Measurements from ENCODE around the gene LAP3.
A peak's percentile ranks its signal among the peaks of the same experiment; 100 is the strongest.
"Not testable (repeated sequence)": the region's sequence is repeated elsewhere in the genome, so short reads cannot be mapped to it uniquely, and the experiment has no call there.

LAP3 gene

DNA sequence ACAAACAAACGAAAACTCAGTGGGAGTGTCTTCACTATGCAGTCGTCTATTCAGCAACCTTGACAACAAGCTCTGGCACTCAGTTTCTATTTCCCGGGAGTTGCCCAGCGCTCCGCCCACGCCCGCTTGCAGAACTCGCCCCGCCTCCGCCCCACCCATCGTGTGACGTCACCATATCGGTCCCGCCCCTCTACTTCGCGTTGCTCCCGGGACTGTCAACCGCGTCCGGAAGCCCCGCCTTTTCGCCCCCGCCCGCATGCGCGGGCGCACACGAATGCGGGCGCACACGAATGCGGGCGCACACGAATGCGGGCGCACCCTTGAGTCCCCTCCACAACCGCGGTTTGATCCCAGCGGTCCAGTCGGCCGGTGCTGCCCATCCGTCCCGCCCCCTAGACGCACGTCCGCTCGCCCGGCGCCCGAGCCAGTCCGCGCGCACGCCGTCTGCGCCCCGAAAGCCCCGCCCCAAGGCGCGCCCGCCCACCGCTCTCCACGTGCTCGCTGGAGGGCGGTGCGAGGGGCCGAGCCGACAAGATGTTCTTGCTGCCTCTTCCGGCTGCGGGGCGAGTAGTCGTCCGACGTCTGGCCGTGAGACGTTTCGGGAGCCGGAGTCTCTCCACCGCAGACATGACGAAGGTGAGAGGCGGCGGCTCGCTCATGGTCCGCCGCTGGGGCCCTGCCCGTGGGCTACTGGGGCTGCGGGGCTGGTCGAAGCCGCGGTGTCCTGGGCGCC is at the start of gene LAP3:
LAP3 (plus strand) TSS at position 267 of the 733 bp plus-strand sequence; CDS start at position 535, 268 bp downstream.
- peak; percentile 86 for DNase-seq

DNA sequence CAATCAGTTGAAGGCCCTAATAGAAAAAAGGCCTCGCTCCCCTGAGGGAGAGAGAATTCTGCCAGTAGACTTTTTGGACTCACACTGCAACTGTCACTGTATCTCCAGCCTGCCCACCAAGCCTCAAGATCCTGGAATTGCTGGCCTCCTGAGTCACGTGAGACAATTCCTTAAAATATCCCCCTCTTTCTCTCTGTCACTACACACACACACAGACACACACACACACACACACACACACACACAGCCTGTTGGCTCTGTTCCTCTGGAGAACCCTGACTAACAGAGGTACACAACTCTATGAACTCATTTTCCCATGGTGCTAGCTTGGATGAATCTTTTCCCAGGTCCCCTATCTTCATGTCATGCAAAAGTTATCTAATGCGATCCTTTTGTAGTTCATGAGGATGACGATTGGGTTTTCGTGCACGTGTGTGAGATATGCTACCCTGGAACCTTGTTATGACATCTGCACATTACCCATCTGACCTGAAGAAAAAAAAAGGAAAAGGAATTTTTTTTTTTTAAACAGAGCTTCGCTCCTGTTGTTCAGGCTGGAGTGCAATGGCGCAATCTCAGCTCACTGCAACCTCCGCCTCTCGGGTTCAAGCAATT is 48.3 kb upstream of the LAP3 start:
- DNase-seq, result no peak

DNA sequence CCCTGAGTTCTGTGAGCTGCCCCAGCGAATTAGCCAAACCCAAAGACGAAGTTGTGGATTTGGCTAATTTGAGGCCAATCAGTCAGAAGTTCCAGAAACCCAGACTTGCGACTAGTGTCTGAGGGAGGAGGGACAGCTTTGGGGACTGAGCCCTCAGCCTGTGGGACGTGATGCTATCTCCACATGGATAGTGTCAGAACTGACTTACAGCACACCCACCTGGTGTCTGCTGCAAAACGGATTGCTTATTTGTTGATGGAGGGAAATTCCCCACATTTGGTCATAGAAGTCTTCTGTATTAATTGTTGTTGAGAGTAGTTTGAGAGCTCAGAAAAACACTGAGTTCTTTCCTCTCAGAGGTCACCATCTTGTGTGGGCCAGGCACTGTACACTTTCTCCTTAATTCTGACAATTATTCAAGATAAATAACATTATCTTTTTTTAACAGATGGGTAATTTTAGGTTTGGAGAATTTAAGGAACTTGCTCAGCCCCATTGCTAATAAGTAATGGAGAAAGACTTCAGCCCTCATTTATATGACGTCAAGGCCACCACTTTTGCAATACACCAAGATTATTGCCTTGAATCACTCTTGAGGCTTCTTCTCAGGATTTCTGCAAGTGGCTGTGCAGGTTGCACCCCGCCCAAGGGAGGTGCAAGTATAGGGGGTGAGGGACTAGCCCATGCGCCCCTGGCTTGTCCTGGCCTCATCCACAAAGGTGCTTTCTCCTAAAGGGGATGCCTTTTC is 45.3 kb upstream of the LAP3 start:
- no peak for DNase-seq

DNA sequence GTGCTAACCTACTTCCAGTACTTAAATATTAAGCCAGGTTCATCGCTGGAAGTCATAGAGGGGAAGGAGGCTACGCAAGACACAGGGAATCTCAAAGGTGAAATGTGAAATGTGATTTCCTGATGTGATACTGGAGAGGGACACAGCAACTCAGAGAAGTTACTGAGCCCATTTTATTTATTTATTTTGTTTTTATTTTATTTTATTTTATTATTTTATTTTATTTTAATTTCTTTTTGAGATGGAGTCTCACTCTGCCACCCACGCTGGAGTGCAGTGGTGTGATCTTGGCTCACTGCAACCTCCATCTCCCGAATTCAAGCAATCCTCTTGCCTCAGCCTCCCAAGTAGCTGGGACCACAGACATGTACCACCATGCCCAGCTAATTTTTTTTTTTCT is 42.3 kb upstream of the LAP3 start:
- DNase-seq, result no peak

DNA sequence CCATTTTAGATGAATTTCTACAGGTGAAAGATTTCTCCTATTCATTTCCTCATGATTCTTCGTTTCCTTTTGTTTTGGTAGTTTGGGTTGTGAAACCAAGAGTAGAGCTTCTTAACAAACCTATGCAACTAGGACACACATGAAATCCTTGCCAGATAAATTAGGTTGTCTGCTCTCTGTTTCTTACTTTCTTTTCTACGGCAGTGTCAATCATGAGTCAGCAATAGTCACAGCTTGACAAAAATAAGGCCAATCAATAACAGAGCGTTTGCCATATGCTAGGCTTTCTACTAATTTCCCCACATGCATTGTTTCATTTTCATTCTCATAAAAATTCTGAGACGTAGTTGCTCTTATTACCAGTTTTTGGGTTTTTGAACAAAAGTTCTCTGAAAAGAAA is 41.8 kb upstream of the LAP3 start:
- DNase-seq, result no peak

DNA sequence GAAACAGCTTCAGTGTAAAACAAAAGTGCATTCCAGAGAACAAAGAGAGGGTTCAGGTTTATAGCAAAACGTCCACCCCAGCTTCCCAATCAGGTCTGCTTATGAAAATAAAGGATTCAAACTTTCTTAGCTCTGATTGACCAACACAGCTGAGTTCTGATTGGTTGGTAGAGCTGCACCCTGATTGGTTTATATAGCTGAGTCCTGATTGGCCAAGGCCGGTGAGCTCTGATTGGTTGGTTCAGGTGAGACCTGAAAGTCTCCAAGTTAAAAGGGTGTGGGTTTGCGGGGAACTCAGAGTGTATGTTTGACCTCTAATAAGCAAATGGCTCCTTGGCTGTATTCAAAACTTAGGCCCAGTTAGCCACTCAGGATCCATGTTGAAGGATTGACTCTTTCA is 41.1 kb upstream of the LAP3 start:
- no peak for DNase-seq

DNA sequence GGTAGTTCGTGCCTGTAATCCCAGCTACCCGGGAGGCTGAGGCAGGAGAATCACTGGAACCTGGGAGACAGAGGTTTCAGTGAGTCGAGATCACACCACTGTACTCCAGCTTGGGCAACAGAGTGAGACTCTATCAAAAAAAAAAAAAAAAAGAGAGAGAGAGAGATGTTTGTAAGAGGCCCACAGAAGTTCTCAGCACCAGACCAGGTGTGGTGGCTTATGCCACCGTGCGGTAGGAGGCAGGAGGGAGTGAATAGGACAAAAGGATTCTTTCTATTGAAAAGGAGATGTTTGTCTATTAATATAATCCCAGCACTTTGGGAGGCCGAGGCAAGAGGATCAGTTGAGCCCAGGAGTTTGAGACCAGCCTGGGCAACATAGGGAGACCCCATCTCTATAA is 39.9 kb upstream of the LAP3 start:
- DNase-seq, result not testable (repeated sequence)

DNA sequence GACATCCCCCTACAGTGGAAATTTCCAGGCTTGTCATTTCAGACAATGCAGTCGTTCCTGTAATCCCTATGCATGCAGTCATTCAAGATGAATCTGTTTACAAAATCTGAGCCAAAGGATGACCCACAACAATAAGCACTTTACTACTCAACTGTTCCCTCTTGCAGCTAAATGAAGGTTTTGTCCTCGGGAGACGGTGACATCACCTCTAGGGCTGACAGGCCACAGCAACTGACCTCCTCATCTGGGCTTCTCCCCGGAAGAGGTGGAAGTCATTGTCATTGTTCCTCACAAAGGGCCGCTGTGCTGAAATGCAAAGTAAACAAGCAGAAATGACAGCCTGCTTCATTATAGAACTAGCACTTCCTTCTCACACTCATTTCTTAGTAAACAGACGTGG is 32.8 kb upstream of the LAP3 start:
- no peak for DNase-seq

DNA sequence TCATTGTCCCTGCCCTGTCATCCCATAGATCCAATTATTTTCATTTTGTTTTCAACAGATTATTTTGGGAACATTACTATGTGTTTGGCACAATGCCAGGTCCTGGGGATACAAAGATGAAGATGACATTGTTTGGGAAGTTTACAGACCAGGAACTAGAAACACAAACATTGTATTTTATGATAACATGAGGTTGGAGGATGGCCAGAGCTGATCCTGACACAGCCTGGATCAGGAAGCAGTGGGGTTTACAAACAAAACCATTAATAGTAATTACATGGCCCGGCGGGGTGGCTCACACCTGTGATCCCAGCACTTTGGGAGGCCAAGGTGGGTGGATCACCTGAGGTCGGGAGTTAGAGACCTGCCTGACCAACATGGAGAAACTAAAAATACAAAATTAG is 32.2 kb upstream of the LAP3 start:
- no peak for DNase-seq

DNA sequence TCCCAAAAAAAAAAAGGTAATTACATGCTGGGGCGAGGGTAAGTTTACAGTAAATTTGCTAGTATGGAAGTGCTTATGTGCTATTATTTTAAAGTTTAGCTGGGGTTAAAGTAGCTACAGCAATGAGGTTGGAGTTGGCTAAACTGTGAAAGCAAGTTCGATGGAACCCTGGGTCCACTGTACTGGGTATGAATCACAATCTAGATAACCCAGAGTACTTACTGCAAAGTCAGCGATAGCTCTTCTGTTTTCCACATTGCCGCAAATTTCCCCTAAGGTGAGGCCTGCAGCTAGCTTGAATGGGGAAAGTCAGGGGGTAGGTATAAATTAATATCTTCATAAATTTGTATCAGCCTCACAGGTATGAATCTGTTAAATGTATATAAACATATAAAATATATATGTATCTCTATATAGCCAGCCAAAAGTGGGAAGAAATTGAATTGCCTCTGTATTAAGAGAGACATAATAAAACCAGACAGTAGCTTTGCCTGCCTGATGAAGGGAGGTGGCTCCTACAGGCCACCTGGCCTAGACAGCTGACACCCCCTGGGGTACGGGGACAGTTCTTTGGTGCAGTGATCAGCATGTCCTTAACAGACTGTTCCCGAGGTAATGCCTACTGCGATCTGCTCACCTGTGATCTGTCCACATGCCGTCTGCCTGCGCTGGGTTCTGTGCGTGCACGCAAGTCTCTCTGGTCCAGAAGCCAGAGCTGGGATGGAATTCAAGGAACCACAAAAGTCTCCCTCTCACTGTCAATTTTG is 31.4 kb upstream of the LAP3 start:
- DNase-seq, result no peak

DNA sequence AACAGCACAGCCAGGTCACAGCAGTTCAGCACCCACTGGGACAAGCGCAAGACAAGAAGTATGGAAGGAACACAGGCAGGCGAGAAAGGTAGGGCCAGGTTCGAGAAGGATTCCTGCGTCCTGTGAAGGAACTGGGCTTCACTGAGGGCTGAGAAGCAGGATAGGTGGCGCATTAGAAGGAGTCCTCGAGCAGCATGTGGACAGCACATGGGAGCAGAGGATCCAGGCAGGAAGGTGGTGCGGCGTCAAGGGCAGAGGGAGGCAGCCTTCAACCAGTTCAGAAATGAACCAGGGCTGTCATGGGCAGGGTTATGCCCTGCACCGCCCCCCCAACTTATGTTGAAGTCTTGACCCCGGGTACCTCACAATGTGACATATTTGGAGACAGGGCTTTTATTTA is 30.8 kb upstream of the LAP3 start:
- no peak for DNase-seq

DNA sequence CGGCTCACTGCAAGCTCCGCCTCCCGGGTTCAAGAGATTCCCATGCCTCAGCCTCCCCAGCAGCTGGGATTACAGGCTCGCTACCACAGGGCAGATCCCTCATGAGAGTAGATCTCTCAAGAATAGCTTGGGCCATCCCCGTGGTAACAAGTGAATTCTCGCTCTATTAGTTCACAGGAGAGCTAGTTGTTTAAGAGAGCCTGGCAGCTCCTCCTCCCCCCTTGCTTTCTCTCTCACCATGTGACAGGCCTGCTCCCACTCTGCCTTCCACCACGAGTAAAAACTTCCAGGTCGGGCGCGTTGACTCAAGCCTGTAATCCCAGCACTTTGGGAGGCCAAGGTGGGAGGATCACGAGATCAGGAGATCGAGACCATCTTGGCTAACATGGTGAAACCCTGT is 30.3 kb upstream of the LAP3 start:
- DNase-seq, result no peak

DNA sequence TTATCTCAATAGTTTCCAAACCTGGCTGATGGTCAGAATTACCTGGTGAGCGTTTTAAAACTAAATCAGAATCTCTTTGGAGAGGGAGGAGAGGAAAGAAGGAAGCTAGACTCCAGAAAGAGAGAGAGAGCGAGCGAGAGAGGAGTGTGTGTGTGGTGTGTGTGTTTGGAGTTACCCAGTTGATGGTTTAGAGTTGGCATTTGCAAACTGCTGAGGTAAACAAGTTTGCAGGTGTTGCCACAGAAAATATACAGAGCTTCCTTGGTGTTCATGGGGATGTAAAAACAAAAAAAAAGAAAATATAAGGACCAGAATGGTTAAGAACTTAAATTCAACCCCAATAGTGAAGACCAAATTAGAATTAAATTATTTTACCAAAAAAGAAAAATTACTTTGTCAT is 26.4 kb upstream of the LAP3 start:
- DNase-seq, result no peak

DNA sequence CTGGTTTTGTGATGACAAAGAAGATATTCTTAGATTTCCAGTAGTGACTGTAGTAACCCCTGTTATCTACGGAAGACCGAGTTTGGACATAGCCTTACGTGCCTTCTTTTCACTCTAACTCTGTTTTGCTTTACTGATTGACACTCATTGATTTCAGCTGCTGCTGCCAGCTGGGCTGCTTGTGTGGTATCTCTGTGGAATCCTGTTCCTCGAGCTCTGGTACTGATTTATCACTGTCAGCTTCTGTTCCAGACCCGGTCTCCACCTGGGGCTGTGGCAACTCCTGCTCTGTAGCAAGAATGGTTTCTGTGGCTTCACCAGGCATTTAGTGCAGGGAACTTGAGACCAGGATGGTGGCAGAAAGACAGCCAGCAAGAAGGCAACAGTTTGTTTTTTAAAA is 24.6 kb upstream of the LAP3 start:
- DNase-seq, result no peak

DNA sequence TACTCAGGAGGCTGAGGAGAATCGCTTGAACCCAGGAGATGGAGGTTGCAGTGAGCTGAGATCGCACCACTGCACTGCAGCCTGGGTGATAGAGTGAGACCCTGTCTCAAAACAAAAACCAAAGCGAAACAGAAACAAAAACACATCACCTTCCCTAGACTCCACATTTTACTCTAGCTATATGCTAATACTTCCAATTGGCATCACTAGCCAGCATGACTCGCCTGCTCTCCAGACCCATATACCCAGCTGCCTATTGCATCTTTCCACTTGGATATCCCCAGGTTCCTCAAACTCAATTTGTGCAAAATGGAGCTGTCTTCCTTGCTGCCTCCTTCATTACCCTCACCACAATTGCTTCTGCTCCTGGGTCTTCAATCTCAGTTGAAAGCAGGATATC is 22.4 kb upstream of the LAP3 start:
- no peak for DNase-seq

DNA sequence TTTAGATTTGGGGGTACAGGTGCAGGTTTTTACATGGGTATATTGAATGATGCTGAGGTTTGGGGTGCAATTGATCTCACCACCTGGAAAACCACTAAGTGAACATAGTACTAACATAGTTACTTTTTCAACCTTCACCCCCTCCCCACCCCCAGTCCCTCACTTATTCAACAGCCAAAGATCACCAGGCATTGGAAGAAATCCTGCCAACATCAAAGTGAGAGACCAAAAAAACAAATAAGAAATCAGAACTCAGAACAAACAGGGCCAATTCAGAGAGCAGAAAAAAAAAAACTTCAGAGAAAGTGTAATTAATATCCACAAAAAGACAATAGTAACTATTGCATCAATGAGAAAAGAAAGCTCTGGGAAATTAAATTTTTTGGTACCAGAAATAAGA is 20.5 kb upstream of the LAP3 start:
- no peak for DNase-seq

DNA sequence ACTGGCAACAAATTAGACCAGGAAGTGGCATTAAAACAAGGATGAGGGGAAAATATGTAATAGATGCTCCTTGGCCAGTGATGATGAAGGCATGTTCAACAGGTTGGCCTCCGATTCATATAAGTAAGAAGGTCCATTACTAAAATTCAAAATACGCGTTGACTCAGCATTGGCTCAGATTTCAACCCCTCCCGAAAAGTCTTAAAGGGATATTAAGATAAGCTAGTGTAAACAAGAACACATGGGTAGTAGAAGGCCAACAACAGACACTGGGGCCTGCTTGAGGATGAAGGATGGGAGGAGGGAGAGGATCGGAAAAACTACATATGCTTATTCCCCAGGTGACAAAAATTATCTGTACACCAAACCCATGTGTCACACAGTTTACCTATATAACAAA is 19.1 kb upstream of the LAP3 start:
- no peak for DNase-seq

DNA sequence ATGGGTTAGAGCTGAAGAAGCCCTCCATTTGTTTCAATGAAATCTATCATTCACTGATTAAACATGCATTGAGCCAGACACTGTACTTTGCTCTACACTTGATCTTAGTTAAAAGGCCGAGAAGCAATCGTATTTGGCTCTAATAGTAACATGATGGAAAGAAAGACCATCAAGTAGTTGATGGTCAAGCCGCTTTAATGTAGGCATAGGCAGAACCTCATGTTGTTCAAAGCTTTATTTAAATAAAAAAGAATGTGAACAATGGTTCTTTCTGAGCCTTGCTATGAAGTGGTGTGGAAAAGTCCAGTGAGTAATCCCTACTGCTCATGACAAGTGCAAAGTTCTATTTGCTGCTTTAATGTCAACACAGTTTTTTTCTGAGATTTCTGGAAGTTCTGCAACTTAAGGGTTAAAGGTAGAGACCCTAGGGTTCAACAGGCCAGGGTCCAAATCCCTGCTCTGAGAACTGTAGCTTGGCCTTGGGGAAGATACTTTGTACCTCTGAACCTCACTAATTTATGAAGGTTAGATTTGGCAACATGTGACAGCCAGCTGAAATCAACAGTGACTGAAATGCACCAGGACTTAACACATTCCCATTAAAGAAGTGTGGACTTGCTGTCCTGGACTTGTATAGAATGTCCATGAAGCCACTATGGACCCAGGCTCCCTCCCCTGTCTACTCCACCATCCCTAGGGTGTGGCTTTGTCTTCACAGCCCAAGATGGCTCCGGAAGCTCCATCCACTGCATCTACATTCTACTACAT is 17.9 kb upstream of the LAP3 start:
- DNase-seq, result no peak

DNA sequence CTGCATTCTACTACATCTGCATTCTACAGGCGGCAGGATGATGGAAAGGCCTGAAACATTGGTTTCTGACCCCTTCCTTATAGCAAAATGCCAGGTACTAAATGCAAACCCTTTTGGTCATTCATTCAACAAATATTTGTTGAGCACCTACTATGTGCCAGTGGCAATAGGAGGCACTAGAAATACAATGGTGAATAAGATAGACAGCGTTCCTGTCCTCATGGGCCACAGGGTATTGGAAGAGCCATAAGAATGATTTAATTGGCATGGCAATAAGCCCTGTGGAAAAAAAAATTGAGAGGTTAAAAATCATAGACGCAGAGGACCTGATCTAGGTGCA is 17.3 kb upstream of the LAP3 start:
- DNase-seq, result no peak

DNA sequence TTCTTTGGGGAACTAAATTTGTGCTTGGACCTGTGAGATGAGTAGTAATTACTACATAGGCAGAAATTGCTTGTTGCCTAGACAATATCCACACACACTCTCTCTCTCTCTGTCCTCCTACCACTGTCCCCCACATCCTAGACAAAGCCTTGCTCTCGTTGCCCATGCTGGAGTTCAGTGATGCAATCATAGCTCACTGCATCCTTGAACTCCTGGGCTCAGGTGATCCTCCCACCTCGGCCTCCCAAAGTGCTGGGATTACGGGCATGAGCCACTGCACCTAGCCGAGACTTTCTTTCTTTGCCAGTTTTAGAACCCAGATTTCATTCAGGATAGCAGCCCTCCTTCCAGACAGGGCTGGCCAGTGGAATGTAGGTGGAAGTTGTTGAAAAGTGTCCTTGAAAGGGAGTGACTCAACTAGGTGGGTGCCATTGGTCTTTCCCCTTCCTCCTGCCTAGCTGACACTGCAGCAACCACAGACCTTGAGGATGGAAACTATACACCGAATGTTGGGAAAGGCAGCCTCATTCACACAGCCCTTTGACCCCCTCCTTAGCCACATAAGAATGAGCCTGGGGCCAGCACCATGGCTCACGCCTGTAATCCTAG is 16.8 kb upstream of the LAP3 start:
- DNase-seq, result no peak

DNA sequence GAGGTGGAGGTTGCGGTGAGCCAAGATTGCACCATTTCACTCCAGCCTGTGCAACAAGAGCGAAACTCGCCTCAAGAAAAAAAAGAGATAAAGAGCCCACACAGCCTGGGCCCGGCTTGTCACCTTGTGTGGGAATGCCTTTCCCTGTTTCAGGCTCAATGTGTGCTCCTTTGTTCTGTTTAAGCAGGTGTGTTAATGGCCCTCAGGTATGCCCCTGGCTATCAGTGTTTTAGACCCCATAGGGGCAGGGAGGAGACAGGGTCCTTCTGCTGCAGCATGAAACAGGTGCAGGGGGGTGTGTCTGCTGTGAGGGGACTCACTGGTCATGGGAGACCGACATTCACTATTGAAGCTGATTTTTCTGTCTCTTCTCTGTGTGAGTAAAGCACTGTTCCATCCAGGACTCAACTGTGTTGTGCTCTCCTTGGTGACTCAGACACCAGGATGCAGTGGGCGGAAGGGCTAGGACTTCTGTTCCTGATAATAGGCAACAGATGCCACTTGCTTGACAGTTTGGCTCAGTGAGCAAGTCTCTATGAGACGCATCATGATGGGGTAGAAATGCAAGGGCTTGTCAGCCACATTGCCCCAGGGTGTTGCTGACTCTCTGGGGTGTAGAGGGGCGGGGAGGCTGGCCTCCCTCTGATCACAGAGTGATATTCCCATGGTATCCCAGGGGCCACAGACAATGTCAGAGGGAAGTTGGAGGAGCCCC is 15.6 kb upstream of the LAP3 start:
- no peak for DNase-seq

DNA sequence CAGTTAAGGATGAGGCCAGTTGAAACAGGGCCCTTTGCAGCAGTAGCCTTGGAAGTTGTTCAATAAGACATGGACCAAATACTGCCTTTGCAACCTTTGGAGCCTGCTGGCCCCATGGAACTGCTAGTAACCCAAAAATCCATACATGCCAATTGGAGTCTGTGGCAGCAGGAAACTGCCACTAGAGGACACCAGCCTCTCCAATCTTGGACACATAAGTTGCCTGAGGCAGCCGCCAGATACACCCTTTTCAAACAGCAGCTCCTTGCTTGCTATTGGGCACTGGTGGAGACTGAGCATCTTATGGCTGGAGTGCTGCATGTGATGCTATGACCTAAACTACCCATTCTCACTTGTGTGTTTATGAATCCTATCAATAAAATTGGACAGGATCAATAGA is 14.8 kb upstream of the LAP3 start:
- no peak for DNase-seq
